NCI-H146 treated with DMSO at 0.1 percent for 48 hours (cell line): ENCODE measurements around the gene KCNN3.

Experiments
- DNase-seq: peaks from one replicate; lab custom pipeline; 2025; ENCODE audit not compliant: unreplicated experiment; lab: John Stamatoyannopoulos, UW

Gene KCNN3

DNA sequence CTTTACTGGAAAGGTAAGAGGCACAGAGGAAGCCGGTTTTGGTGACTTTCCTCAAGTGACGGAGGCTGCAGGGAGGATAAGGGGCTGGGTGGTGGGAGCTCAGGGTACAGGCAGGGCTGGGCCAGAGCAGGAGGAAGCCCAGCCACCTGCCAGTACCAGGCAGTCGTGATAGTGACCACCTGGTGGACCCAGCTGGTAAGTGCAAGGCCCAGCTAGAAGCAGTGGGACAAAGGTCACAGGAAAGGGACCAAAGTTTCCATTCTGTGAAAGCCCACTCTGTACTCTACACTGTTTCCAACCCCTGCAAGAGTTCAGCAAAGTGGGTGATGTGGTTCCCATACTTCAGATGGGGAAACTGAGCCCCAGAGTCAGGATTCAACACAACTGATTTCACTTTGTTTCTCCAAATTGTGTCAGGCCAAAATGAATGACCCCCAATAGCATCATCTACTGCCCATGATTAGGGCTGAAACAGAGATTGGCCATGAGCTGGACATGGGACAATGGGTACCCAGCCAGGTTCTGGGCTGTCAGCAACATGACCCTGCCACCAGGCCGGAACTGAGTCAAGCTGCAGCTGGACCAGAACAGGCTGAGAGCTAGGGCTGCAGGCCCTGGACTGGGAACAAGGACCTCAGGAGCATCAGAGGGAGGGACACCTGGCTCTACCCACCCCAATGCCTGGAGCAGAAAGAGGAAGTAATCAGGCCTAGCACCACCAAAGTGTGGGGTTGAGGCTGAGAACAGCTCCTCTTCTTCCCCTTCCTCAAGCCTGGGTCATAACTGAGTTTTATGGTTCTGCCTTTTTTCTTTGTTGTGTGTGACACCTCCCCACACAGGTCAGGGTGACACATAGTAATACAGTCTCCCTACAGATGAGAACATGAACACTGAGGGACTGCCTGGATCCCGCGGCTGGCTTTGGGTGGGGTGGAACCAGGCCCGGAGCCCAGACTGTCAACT, 50.2 kb downstream of the KCNN3 start:
- DNase-seq, result no peak

GRCh38 chr1:154818911-154819310, 51.2 kb downstream of the KCNN3 start:
- DNase-seq, result no peak

GRCh38 chr1:154816937-154817336, 53.1 kb downstream of the KCNN3 start:
- DNase-seq, result no peak

- DNase-seq, result no peak
Observed at GRCh38 chr1:154816369-154816768, 53.7 kb downstream of the KCNN3 start.

- no peak for DNase-seq
Observed at GRCh38 chr1:154813846-154814505, 56.1 kb downstream of the KCNN3 start.

- peak; percentile 94 for DNase-seq
Observed at GRCh38 chr1:154813300-154813816, 56.7 kb downstream of the KCNN3 start.

GRCh38 chr1:154812877-154813276, 57.2 kb downstream of the KCNN3 start:
- DNase-seq, result no peak

DNA sequence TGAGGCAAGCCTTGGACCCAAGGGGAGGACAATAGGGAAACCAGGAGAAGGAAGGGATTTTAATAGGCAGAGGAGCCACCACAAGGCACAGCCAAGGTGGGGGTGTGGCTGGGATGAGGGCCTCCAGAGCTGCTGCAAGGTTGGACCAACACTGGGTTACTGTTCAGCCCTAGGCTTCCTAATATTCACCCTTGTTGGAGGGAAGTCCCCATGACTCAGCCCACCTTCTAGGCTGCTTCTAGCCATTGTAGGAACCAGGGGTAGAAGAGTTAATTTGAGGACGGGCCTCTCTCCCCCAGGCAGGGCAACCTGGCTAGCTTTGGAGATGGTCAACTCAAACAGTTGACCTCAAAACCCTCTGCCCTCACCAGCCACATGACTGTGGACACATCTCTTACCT, 59.5 kb downstream of the KCNN3 start:
- DNase-seq, result no peak

DNA sequence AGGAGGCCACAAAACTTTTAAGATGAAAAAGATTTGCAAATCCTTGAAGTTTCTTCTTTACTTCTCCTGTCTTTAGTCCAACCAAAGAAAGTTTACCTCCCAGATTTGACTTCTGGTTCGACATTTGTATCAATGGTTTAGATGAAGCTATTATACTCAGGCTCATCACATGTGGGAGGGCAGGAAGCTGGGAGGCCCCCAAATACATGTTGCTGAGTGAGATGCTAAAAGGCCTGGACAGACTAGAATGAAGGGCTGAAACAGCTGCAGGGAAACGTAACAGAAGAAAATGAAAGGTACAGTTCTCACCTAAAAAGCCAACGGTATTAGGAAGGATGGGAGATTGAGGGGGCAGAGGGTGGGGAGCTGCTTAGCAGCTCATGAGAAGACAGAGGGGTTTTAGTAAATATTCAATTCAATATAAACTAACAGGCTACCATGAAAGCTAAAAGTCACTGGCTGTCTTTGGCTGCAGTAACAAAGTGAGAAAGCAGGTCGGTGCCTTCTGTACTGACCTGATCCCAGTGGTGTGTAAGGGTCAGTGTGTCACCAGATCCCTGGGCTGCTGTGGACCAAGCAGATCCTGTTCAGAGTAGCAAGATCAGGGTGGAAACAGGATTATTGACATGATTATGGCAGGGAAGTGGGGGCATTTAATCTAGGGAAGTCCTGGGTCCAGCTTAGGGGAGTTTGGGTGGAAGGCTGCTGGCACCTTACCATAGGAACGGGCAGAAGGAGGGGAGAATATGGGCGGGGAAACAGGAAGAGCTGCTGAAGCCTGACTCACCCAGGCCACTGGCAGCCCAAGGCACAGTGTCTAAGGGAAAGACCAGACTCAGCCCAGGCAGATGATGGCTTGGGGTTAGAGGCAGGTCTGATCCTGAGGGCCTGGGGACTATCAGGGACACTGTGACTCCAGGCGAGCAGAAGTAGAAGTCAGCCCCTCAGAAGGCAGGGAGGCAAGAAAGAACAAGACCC, 60.4 kb downstream of the KCNN3 start:
- DNase-seq, result no peak

DNA sequence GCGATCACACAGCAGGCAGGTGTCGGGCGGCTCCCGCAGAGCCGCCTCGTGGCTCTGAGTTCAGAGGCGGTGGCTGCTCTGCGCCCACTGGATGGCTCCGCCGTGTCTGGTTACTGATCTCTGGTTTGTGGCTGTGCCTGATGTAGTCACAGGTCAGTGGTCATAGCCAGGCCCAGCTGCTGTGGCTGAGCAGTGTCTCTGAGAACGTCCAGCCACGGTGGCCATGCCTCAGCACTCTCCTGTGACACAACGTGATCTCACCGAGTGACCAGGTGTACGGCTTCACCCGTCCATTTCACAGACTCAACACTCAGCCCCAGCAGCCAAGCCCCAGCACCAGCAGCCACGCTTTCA, 61.2 kb downstream of the KCNN3 start:
- no peak for DNase-seq

DNA sequence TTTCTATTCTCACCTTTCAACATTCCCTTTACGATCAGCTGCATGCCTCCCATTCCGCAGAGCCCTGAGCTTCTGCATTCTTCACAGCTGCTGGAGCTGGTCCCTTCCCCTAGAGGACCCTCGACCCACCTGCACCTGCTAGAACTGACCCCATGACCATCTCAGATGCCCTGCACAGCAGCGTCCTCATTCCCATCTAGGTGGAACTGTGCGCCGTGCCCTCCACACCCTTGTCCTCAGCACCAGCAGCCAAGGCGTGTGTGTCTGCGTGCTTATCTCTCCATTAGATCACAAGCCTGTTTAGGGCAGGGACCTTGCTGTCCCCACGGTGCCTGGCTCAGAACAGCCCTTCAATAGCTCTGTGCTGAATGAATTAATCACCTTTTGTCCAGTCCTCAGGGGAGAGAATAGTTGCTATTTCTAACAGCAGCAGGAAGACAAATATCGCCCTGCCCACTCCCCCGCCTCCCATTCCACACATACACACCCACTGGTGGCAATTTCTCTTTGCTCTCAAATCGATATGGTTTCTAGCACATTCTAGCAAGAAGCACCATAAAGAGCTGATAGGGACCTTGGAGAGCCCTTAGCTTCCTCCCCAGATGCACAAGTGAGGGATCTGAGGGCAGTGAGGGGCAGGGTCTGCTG, 61.7 kb downstream of the KCNN3 start:
- DNase-seq, result no peak

GRCh38 chr1:154807048-154807591, 63.0 kb downstream of the KCNN3 start:
- DNase-seq, result no peak

GRCh38 chr1:154806333-154806732, 63.7 kb downstream of the KCNN3 start:
- DNase-seq, result no peak

GRCh38 chr1:154802982-154803920, 66.8 kb downstream of the KCNN3 start:
- peak; percentile 51 for DNase-seq

DNA sequence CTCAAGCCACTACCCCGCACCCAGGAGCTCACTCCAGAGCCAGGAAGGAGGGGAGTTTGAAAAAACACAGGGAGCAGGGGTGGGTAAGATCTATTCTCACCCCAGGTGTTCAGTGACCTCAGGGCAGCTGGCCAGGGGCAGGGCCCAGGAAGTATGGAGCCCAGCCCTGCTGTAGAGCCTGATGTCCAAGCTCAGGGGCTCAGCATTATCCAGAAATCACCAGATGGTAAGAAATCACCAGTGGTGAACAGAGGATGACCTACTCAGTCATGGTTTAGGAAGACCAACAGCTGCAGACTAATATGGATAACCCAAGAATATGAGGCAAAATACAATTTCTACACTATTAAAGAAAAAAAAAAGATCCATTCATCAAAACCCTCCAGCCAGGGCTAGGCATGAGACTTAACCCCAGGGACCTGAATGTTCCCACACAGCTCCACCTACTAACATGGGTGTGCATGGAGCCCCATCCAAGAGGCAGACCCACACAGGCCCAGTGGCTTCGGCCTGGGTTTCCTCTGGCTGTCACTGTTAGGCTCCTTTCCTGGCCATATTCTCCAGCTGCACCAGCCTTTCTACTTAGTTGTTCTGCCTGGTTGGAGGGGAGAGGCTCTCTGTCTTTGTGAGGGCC, 67.6 kb downstream of the KCNN3 start:
- DNase-seq, result no peak

GRCh38 chr1:154801234-154802011, 68.7 kb downstream of the KCNN3 start:
- DNase-seq, result no peak

DNA sequence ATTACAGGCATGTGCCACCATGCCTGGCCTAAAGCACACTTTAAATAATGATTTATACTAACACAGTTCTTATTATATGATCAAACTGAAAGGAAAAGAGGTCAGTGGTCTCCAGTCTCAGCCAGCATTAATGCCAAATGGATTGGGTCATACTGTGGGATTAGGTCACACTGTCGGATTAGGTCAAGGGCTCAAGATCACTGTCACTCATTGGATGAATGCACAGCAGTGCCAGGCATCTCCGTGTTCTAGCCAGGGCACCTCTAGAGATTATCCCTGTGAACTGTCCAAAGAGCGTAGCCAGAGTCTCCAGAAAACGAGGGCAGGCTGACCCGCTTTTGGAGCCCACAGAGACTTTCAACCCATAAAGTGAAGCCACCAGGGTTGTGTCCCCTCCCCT, 70.9 kb downstream of the KCNN3 start:
- DNase-seq, result no peak

DNA sequence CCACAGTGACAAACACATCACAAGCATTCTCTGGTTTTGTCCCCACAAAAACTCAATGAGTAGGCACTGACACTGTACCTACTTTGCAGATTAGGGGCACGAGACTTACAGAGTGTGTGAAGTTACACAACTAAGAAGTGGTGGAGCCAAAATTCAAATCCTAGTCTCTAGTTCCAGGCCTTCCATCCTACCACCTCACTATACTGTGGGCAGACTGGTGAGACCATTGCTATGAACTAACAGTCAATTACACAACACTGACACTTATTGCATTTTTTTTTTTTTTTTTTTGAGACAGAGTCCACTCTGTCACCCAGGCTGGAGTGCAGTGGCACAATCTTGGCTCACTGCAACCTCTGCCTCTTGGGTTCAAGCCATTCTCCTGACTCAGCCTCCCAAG, 71.4 kb downstream of the KCNN3 start:
- DNase-seq, result no peak
